DND-41 (cell line): Measurements from ENCODE around the gene CARMIL3.
A peak's percentile ranks its signal among the peaks of the same experiment; 100 is the strongest.

Experiments used
- ATAC-seq: fragments of 200-7000 bp; cut with Tn5 transposase; 3 replicates; pipeline ENCODE4 v1.9.1; 2021; ENCODE audit warnings: low read depth; ENCODE audit not compliant: insufficient read depth
- DNase-seq: peaks from one replicate; pipeline ENCODE4 v3.0.0-alpha.2; 2020
- H2AFZ ChIP-seq: 2 replicates; pipeline ENCODE4 v1.6.0; 2012; ENCODE audit warnings: low read depth, low read length
- H3K27ac ChIP-seq: 2 replicates; pipeline ENCODE4 v1.5.1; 2012; ENCODE audit warnings: low read length, inconsistent platforms
- H3K27me3 ChIP-seq: fragments of 200-600 bp; sonication (generic); 2 replicates; pipeline ENCODE4 v1.6.0; 2012; ENCODE audit warnings: low read length, mild to moderate bottlenecking, inconsistent platforms; ENCODE audit not compliant: insufficient read depth, poor library complexity
- H3K36me3 ChIP-seq: 2 replicates; pipeline ENCODE4 v1.5.1; 2012; ENCODE audit warnings: low read length, inconsistent platforms; ENCODE audit not compliant: insufficient read depth
- H3K4me1 ChIP-seq: 2 replicates; pipeline ENCODE4 v1.5.1; 2012; ENCODE audit warnings: mild to moderate bottlenecking, low read length; ENCODE audit not compliant: insufficient read depth
- H3K4me2 ChIP-seq: 2 replicates; pipeline ENCODE4 v1.6.0; 2012; ENCODE audit warnings: mild to moderate bottlenecking, moderate library complexity, low read length, inconsistent platforms; ENCODE audit not compliant: insufficient read depth
- H3K4me3 ChIP-seq, 2 experiments: fragments of 200-600 bp in 1 of 2; shearing (Covaris generic) in 1 of 2; 2 replicates each; pipeline ENCODE4 v1.5.1; 2012 to 2016; ENCODE audit warnings: inconsistent platforms in 2 of 2, low read length in 2 of 2, mild to moderate bottlenecking in 2 of 2, low read depth in 1 of 2, moderate library complexity in 1 of 2
- H3K79me2 ChIP-seq: 2 replicates; pipeline ENCODE4 v1.6.0; 2012; ENCODE audit warnings: low read length, inconsistent platforms; ENCODE audit not compliant: insufficient read depth
- H3K9ac ChIP-seq: 2 replicates; pipeline ENCODE4 v1.6.0; 2012; ENCODE audit warnings: low read depth, mild to moderate bottlenecking, inconsistent platforms, low read length, moderate library complexity
- H3K9me3 ChIP-seq: 2 replicates; pipeline ENCODE4 v1.5.1; 2012; ENCODE audit warnings: low read length, moderate library complexity, mild to moderate bottlenecking, inconsistent platforms; ENCODE audit not compliant: insufficient read depth, severe bottlenecking
- H4K20me1 ChIP-seq: 2 replicates; pipeline ENCODE4 v1.6.0; 2012; ENCODE audit warnings: low read length; ENCODE audit not compliant: insufficient read depth
- CTCF ChIP-seq: IDR thresholded peaks from 2 replicates; pipeline ENCODE4 v1.5.1; 2012; ENCODE audit warnings: borderline replicate concordance, low read length, moderate library complexity, mild to moderate bottlenecking; ENCODE audit not compliant: poor library complexity, severe bottlenecking; ENCODE audit errors: extremely low read depth
- EZH2 ChIP-seq: IDR thresholded peaks from 3 replicates; pipeline ENCODE4 v1.6.1; 2012; ENCODE audit warnings: borderline replicate concordance, low read depth, mild to moderate bottlenecking, moderate library complexity, low read length, inconsistent platforms; ENCODE audit not compliant: severe bottlenecking

Gene CARMIL3

GRCh38 chr14:24057867-24058259 is 6.1 kb downstream of the CARMIL3 start:
- no peaks in the 10 kb centered on the region for H3K9me3 ChIP-seq
- H3K9ac ChIP-seq: no peak overlapping the region
- H3K4me2 ChIP-seq: no peak overlapping the region
- H3K27ac ChIP-seq: no peak overlapping the region
- peaks cover 4% of the 10 kb centered on the region for H3K4me1 ChIP-seq
- ATAC-seq (peak; percentile 53), DNase-seq (no peak)
- TF ChIP-seq CTCF: no peak
- no peak for TF ChIP-seq EZH2
- no peaks in the 10 kb centered on the region for H3K27me3 ChIP-seq
- no peaks in the 10 kb centered on the region for H3K79me2 ChIP-seq
- no peak overlapping the region for H2AFZ ChIP-seq
- H3K36me3 ChIP-seq: no peaks in the 10 kb centered on the region
- H4K20me1 ChIP-seq: no peaks in the 10 kb centered on the region
- no peak overlapping the region for H3K4me3 ChIP-seq

- ATAC-seq: peak; percentile 88
- peak; percentile 78 for DNase-seq
- no peak overlapping the region for H3K4me2 ChIP-seq
Measured at GRCh38 chr14:24058260-24058950, 6.6 kb downstream of the CARMIL3 start.

GRCh38 chr14:24058951-24059475 is 7.2 kb downstream of the CARMIL3 start:
- Histone ChIP-seq H3K4me1 (no peaks in the 10 kb centered on the region), H3K27ac (no peak overlapping the region), H3K27me3 (no peaks in the 10 kb centered on the region), H3K4me3 (no peak overlapping the region), H4K20me1 (no peaks in the 10 kb centered on the region), H3K79me2 (no peaks in the 10 kb centered on the region), H3K36me3 (no peaks in the 10 kb centered on the region), H3K4me2 (no peak overlapping the region), H3K9ac (no peak overlapping the region), H2AFZ (no peak overlapping the region), H3K9me3 (no peaks in the 10 kb centered on the region)
- DNase-seq: no peak
- no peak for TF ChIP-seq CTCF
- no peak for TF ChIP-seq EZH2
- no peak for ATAC-seq

More at GRCh38 chr14:24058260-24058950, 6.6 kb downstream of the CARMIL3 start:
- TF ChIP-seq EZH2: no peak
- TF ChIP-seq CTCF: peak; percentile 97
- Histone ChIP-seq H2AFZ (peak overlapping the region; percentile 22; the same call in 1 of the 2 replicates), H3K79me2 (no peaks in the 10 kb centered on the region), H4K20me1 (no peaks in the 10 kb centered on the region), H3K27me3 (no peaks in the 10 kb centered on the region), H3K27ac (0 out of 2 replicates have a peak overlapping the region, but pooled peaks have one; percentile 37), H3K4me1 (no peaks in the 10 kb centered on the region), H3K9ac (no peak overlapping the region), H3K9me3 (no peaks in the 10 kb centered on the region), H3K4me3 (no peak overlapping the region), H3K36me3 (no peaks in the 10 kb centered on the region)
